Activated CD4-positive, alpha-beta T cell treated with anti-CD3 and anti-CD28 coated beads for 1 hour (primary cell): ENCODE results near the gene GGT6.

Experiments used
- DNase-seq: peaks from one replicate; pipeline ENCODE4 v3.0.0-alpha.2; 2020

Gene GGT6

DNA sequence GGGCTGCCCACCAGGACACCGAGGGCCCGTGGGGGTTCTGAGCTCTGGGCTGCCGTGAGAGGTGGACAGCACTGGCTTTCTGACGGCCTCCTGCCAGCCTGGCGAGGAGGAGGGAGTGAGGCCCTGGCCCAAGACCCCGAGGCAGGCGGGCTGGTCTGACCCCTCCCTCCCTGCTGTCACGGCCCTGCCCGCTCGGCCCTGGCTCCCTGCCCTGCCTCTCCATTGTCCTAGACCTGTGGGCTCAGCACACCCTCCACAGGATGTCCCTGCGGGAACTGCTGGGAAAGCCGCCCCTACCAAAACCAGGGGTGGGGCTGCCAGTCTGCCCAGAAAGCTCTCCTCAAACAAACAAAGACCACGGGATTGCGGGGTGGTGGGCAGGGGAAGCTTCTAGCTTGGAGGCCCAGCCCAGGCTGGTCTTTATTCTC is 41.0 kb downstream of the GGT6 start:
- no peak for DNase-seq

DNA sequence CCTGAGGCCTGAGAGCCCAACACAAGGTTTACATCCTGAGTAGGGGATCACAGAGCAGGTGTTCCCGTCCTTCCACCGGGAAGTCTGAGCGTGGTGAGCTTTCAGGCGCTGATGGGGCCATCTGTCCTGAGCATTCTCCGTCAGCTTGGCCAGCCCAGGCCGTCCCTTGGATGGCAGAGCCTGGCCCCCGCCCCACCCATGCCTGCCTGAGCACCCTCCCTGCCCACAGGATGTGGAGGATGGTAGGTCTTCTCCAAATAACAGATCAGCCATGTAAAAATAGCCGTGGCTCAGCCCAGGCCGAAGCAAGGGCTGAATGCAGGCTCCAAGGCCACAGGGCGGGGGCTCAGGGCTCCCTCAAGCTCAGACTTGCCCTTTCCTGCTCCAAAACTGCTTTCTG is 41.5 kb downstream of the GGT6 start:
- no peak for DNase-seq

DNA sequence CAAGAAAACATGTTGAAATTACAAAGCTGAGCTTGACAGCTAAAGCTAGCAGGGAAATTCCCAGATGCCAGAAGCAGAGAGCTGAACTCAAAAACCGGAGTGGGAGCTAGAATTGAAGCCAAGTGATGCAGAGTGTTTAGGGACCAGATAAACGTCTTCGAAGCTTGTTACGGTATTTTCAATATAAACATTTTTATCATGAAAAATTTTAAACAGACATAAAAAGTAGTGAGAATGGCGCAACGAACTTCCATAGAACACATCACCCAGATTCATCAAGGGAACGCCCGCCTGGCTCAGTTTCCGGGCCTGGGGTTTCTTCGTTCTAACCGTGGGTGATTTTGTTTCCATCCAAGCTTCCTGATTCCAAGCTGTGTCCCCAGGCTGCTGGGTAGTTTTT is 43.6 kb downstream of the GGT6 start:
- DNase-seq = no peak

DNA sequence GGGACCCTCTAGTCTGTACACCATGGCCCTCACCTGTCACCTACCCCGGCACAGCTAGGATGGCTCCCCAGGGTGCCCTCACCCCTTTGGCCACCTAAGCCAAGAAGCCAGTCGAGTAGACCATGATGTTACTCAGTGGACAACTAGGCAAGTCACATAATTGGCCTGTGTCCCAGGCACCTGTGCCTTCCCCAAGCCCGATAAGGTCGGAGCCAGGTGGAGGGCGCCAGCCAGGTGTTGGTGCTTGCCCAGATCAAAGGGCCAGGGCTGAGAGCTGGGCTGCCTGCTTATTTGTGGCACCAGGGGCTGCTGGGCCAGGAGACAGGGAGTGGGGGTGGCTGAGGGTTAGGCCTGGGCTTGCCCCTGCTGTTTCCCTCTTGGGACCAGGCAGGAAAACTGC is 44.9 kb downstream of the GGT6 start:
- DNase-seq = no peak

DNA sequence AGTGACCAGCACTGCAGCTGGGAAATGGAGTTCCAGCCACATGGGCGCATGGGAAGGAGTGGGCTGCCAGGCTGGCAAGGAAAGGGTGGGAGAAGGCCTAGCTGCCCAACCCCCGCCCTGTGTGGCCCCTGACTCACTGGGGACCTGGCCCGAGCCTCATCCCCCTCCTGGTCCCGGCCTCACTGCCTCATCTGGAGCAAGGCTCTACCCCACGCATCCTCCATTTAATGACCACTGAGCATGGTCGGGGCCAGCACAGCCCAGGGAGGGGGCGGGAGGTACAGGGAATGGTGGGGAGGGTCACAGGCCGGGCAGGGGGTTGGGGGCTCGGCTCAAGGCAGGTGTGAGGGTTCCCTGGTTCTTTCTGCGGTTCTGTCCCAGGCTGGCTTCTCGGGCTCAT is 45.6 kb downstream of the GGT6 start:
- DNase-seq = no peak

DNA sequence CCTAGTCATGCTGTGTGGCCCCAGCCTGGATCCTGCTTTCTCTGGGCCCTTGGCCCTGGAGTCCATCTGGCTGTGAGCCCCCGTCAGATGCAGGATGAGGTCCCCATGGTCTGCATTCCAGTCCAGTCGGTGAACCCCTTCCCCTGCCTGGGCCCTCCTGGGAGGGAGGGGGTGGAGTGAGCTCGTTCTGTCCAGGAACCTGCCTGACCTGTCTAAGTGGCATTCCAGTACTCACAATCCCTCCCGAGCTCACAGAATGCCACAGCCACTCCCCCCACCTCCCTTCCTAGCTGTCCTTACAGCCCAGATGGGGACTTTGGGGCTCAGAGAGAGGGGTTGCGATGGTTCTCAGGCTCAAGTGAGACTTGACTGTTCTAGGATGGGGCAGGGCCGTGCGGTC is 46.2 kb downstream of the GGT6 start:
- no peak for DNase-seq

DNA sequence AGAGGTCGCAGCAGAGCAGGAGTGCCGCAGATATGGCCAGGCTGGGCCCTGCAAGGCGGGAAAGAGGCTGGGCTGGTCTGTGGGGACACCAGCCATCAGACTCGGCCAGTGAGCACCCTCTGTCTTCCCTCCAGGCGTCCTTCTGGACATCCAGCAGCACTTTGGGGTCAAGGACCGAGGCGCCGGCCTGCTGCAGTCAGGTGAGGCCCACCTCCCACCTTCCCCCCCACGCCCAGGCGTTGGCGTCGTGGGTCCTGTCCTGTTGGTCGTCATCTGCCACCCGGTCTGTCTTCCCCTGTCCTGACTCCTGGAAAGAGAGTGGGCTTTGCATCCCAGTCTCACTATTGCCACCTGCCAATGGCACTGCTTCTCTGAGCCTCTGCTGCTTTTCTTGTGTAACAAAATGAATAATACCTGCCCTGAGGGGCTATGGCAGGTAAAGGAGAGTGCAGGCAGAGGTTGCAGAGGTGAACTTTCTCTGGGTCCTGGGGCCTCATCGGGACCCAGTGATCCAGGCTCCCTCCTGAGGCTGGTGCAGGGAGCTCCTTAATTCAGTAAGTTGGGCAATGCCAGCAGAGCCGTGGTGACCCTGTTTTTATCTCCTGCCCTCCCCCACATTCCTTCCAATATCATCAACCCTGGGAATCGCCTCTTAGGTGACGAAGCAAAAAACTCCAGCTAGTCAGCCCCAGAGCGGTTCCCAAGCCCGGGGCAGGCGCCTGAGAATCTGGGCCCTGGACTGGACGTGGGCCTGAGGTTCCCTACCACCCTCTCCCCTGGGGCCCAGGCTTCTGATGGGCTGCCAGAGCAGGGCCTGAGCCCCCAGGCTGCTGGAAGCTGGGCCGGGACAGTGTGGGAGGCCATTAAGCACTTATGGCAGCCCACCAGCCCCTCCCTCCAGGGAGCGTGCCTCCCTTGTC is 47.0 kb downstream of the GGT6 start:
- no peak for DNase-seq

DNA sequence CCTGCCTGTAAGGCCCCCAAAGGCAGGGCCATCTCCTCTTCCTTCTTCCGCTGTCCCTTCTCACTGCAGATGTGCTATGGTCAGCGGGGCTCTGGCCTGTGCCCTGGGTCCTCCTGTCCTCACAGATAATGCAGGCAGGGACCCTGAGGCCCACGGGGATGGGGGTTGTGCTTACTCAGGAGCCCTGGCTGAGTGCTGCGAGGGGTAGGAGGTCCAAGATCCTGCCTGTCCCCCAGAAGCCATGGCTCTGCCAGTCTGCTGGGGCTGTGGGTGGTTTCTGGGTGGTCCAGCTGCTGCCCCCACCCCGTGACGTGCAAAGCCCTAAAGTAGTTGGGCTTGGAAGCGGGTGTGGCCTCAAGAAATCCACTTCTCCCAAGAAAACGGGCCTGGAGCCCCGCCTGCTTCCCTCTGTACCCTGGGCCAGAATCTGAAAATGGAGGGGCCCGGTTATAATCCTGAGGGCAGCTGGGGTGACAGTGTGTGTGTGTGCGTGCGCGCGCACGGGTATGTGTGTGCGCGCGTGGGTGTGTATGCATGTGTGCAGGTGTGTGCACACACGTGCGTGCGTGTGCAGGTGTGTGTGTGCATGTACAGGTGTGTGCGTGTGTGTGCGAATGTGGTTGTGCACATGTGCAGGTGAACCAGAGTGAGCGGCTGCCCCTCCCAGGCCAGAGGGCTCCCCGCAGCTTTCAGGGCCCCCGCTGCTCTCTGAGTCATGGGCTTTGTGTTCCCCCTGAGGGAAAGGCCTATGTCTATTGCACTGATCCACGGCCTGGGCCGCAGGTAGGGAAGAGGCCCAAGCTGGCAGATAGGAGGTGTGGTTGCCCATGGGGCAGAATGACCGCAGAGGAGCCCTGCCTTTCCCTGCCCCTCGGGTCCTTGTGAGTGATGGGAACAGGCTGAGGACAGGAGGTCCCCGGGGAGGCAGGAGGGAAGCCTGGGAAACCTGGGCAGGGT is 47.9 kb downstream of the GGT6 start:
- DNase-seq = no peak

DNA sequence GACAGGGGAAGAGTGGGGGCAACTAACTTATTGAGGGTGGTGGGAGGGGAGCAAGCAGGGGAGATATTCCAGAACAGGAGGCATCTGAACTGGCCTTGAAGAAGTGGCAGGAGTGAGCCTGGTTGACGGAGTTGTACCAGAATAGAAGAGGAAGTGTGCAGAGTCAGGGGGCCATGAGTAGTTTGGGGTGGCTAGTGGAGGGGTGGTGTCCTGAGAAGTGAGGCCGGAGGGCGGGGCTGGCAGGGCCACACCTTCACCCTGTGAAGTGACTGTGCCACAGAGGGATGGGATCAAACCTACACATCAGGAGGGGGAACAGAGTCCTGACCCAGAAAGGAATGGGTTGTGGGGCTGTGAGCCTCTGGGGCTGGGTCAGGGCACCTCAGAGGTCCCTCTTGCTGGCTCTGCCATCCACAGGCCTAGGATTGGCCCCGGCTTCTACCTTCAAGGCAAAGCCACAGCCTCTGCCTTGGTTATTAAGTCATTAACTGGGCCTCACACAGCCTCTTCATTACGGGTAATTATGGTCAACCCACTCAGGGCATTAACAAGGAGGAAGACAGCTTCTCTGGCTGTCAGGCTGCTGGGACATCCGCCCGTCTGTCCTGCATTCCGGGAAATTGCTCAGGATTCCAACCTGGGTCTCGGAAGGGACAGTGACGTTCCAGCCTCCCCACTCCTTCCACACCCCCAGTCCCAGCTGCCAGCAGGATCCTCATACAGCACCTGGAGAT is 49.0 kb downstream of the GGT6 start:
- DNase-seq = no peak

DNA sequence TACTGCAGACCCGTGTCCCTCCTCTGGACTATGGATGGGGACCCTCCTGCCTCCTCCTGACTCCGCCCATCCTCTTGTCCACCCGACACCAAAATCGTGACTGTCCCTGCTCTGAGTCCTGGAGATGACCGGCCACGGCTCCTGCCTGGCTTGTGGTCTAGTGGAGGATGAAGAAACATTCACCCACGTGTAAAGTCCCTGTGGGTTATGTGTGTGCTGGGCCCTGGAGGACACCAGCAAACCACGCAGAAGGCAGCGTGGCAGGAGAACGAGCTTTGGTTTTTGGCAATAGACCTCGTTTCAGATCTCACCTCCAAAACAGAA is 49.8 kb downstream of the GGT6 start:
- DNase-seq = no peak

DNA sequence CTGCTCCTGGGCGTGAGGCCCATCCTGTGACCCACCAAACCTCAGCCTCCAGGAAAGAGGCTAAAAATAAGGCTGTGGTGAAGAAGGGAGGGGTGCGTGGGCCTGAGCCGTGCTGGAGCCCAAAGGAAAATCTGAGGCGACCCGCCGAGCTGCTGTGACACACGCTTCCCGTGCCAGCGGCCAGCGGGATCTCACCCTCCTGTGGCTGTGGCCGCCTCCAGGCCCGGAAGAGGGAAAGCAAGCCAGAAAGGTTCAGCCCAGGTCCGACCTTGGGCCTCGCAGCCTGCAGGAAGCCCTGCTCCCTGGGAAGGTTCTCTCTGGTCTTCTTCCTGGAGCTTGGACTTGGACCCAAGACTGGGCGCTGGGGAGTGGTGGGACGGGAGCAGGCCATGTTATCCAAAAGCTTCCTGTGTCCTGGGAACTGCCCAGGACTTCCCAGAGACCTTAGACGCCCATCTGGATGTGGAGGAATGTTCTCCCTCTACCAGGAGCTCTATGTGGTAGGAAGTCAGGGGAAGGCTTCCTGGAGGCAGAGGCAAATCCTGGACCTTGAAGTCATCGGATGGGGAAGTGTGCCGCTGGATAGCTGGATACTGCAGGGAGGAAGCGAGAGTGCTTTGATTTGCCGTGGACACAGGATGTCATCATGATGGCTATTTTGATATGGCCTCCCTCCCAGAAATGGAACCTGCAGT is 50.3 kb downstream of the GGT6 start:
- DNase-seq = no peak

DNA sequence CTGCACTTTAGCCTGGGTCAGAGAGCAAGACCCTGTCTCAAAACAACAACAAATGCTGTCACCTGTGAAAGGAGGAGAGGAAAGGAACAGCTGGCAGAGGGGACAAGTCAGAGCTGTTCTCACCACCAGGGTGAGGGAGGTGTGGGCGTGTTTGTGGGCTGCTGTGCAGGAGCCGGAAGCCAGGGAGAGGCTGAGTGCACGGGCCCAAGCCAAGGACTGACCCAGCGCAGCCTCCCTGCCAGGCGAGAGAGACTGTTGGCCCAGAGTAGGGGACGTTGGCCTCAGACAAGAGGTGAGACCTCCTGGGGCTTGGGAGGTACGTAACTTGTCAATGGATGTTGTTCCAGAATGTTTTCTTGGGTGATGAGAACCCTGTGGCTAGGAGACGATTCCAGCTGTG is 51.0 kb downstream of the GGT6 start:
- no peak for DNase-seq

DNA sequence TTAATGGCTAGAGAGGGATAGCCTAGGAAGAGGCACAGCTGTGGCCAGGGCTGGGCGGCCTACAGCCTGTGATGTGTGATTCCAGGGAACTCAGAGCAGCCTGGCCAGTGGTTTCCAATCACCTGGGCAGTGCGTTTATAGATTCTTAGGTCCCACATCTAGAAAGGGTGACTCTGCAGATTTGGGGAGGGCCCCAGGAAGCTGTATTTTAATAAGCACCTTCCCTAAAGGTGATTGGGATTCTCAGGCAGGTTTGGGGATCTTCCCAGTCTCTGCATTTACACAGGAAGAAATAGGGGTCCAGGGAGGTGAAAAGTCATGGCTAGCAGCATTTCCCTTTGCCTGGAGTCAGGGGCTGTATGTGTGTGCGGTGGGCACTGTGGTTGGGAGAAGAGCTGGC is 52.2 kb downstream of the GGT6 start:
- no peak for DNase-seq

DNA sequence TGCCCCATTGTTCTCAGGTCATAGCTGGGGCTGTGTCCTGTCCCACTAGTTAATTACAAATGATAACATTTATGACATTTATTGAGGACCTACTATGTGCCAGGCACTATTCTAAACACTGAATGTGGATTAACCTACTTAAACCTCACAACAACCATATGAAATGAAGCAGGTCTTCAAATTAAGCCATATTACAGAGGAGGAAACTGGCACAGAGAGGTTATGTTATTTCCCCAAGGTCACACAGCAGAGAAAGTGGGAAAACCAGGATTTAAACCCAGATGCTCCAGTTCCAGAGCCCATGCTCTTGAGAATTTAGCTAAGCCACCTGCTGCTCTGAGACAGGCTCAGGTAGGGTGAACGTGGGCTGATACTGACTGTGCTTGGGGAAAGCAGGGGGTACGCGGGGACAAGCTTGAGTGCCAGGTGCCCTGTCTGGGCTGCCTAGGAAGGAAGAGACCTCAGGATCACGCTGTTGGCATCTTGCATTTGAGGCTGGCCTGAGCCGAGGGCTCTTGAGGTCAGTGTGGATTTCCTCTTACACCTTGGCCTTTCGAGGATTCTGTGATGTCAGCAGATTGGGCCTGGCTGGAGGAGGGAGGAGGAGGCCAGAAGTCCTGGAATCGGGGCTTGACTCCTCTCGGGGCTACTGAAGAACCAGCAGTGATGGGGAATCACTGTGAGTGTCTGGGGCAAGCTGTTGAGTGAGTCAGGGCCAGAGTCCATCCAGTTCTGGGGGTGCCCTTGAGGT is 52.8 kb downstream of the GGT6 start:
- DNase-seq = no peak
